ENCODE results near the gene GALNT15.

The GALNT15 gene

GRCh38 chr3:16255726-16256125 lies 81.2 kb downstream of the GALNT15 start:
- Histone ChIP-seq H3K4me2 (ENCODE audit: insufficient read depth, low read length) (no peak overlapping the region), H3K27ac (ENCODE audit: low read length) (no peak overlapping the region)

GRCh38 chr3:16257309-16257708 lies 82.8 kb downstream of the GALNT15 start:
- Histone ChIP-seq H3K79me2 (ENCODE audit: insufficient read depth, low read length) (peaks cover 15% of the 10 kb centered on the region), H3K9me3 (ENCODE audit: insufficient read depth, low read length, severe bottlenecking) (no peaks in the 10 kb centered on the region), H3K4me1 (ENCODE audit: insufficient read depth, low read length) (no peaks in the 10 kb centered on the region), H3K27me3 (ENCODE audit: insufficient read depth, low read length, poor library complexity) (no peaks in the 10 kb centered on the region), H3K4me3 (ENCODE audit: low read depth in 1 of 2, low read length in 2 of 2) (no peak overlapping the region), H2AFZ (ENCODE audit: low read depth, low read length) (no peak overlapping the region), H3K9ac (ENCODE audit: low read depth, low read length) (no peak overlapping the region), H3K27ac (ENCODE audit: low read length) (no peak overlapping the region), H3K4me2 (ENCODE audit: insufficient read depth, low read length) (no peak overlapping the region), H4K20me1 (ENCODE audit: insufficient read depth, low read length) (peaks cover 2% of the 10 kb centered on the region; the same call in 1 of the 2 replicates), H3K36me3 (ENCODE audit: insufficient read depth, low read length) (peaks cover 34% of the 10 kb centered on the region)
- TF ChIP-seq CTCF (IDR thresholded peaks at IDR 0.05; ENCODE audit: borderline replicate concordance, extremely low read depth, low read length, poor library complexity, severe bottlenecking) = no peak
- no peak for TF ChIP-seq EZH2 (IDR thresholded peaks at IDR 0.05; ENCODE audit: borderline replicate concordance, low read depth, low read length, severe bottlenecking)
- DNase-seq (no peak), ATAC-seq (ENCODE audit: insufficient read depth, low read depth) (no peak)

More at GRCh38 chr3:16255726-16256125, 81.2 kb downstream of the GALNT15 start:
- TF ChIP-seq CTCF (IDR thresholded peaks at IDR 0.05; ENCODE audit: borderline replicate concordance, extremely low read depth, low read length, poor library complexity, severe bottlenecking) = no peak
- TF ChIP-seq EZH2 (IDR thresholded peaks at IDR 0.05; ENCODE audit: borderline replicate concordance, low read depth, low read length, severe bottlenecking) = no peak
- Histone ChIP-seq H3K79me2 (ENCODE audit: insufficient read depth, low read length) (no peaks in the 10 kb centered on the region), H3K4me3 (ENCODE audit: low read depth in 1 of 2, low read length in 2 of 2) (no peak overlapping the region), H2AFZ (ENCODE audit: low read depth, low read length) (no peak overlapping the region), H3K27me3 (ENCODE audit: insufficient read depth, low read length, poor library complexity) (no peaks in the 10 kb centered on the region), H3K9me3 (ENCODE audit: insufficient read depth, low read length, severe bottlenecking) (no peaks in the 10 kb centered on the region), H3K36me3 (ENCODE audit: insufficient read depth, low read length) (peaks cover 18% of the 10 kb centered on the region), H3K9ac (ENCODE audit: low read depth, low read length) (no peak overlapping the region), H4K20me1 (ENCODE audit: insufficient read depth, low read length) (no peaks in the 10 kb centered on the region), H3K4me1 (ENCODE audit: insufficient read depth, low read length) (no peaks in the 10 kb centered on the region)
- DNase-seq (no peak), ATAC-seq (ENCODE audit: insufficient read depth, low read depth) (no peak)

GRCh38 chr3:16258177-16258576 lies 83.7 kb downstream of the GALNT15 start:
- no peak overlapping the region for H2AFZ ChIP-seq (ENCODE audit: low read depth, low read length)
- TF ChIP-seq CTCF (IDR thresholded peaks at IDR 0.05; ENCODE audit: borderline replicate concordance, extremely low read depth, low read length, poor library complexity, severe bottlenecking) (no peak), EZH2 (IDR thresholded peaks at IDR 0.05; ENCODE audit: borderline replicate concordance, low read depth, low read length, severe bottlenecking) (no peak)
- peaks cover 8% of the 10 kb centered on the region for H3K4me1 ChIP-seq (ENCODE audit: insufficient read depth, low read length)
- peaks cover 34% of the 10 kb centered on the region for H3K36me3 ChIP-seq (ENCODE audit: insufficient read depth, low read length)
- H3K27ac ChIP-seq (ENCODE audit: low read length) = no peak overlapping the region
- no peak for ATAC-seq (ENCODE audit: insufficient read depth, low read depth)
- no peak overlapping the region for H3K4me3 ChIP-seq (ENCODE audit: low read depth in 1 of 2, low read length in 2 of 2)
- DNase-seq = no peak
- no peaks in the 10 kb centered on the region for H3K9me3 ChIP-seq (ENCODE audit: insufficient read depth, low read length, severe bottlenecking)
- no peak overlapping the region for H3K4me2 ChIP-seq (ENCODE audit: insufficient read depth, low read length)
- H3K27me3 ChIP-seq (ENCODE audit: insufficient read depth, low read length, poor library complexity) = no peaks in the 10 kb centered on the region
- peaks cover 24% of the 10 kb centered on the region for H3K79me2 ChIP-seq (ENCODE audit: insufficient read depth, low read length)
- H3K9ac ChIP-seq (ENCODE audit: low read depth, low read length) = no peak overlapping the region
- H4K20me1 ChIP-seq (ENCODE audit: insufficient read depth, low read length) = peaks cover 4% of the 10 kb centered on the region; the same call in 1 of the 2 replicates

GRCh38 chr3:16258866-16259265 lies 84.4 kb downstream of the GALNT15 start:
- peaks cover 34% of the 10 kb centered on the region for H3K36me3 ChIP-seq (ENCODE audit: insufficient read depth, low read length)
- H3K27me3 ChIP-seq (ENCODE audit: insufficient read depth, low read length, poor library complexity) = no peaks in the 10 kb centered on the region
- peaks cover 31% of the 10 kb centered on the region for H3K79me2 ChIP-seq (ENCODE audit: insufficient read depth, low read length)
- H4K20me1 ChIP-seq (ENCODE audit: insufficient read depth, low read length) = peaks cover 6% of the 10 kb centered on the region; the same call in 1 of the 2 replicates
- no peak overlapping the region for H3K27ac ChIP-seq (ENCODE audit: low read length)
- no peak overlapping the region for H3K9ac ChIP-seq (ENCODE audit: low read depth, low read length)
- no peaks in the 10 kb centered on the region for H3K9me3 ChIP-seq (ENCODE audit: insufficient read depth, low read length, severe bottlenecking)
- TF ChIP-seq EZH2 (IDR thresholded peaks at IDR 0.05; ENCODE audit: borderline replicate concordance, low read depth, low read length, severe bottlenecking) = no peak
- TF ChIP-seq CTCF (IDR thresholded peaks at IDR 0.05; ENCODE audit: borderline replicate concordance, extremely low read depth, low read length, poor library complexity, severe bottlenecking) = no peak
- peaks cover 15% of the 10 kb centered on the region for H3K4me1 ChIP-seq (ENCODE audit: insufficient read depth, low read length)
- no peak overlapping the region for H3K4me3 ChIP-seq (ENCODE audit: low read depth in 1 of 2, low read length in 2 of 2)
- H3K4me2 ChIP-seq (ENCODE audit: insufficient read depth, low read length) = no peak overlapping the region
- no peak overlapping the region for H2AFZ ChIP-seq (ENCODE audit: low read depth, low read length)
- DNase-seq = no peak
- ATAC-seq (ENCODE audit: insufficient read depth, low read depth) = peak; percentile 71
